Astrocyte of the spinal cord (primary cell): ENCODE data around the gene SMC4.
A peak's percentile ranks its signal among the peaks of the same experiment; 100 is the strongest.

Source experiments
- DNase-seq: peaks from one replicate; pipeline ENCODE4 v3.0.0; 2011; ENCODE audit warnings: low read depth, low spot score
- H3K4me3 ChIP-seq: 2 replicates; pipeline ENCODE4 v1.5.1; 2011; ENCODE audit warnings: low read depth, mild to moderate bottlenecking, low read length, moderate library complexity
- in situ Hi-C: cut with HindIII; loops from 2 replicates; pipeline ENCODE4 v1.10.0; 2017; ENCODE audit warnings: low sequenced_read_pairs
- TF ChIP-seq, protein P1 (sequence below): IDR thresholded peaks from 2 replicates; pipeline ENCODE4 v1.5.1; 2012; ENCODE audit warnings: low read depth, mild to moderate bottlenecking, low read length, inconsistent platforms

Gene SMC4

DNA sequence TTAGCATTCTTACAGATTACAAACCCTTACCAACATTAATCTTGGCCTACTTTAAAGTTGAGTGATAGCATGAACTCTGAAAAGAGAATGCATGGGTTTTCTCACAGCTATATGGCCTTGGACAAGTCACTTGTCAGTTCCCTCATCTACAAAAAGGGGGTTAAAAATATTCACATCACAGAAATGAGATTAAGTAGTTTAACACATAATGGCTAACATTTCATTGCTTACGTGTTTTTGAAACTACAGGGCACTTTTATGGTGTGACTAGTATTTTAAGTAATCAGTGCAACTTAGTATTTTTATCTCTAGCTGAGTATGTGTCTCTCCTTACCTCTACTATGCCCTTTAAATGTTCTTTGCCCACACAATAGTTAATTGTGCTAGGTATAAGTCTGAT, 36.3 kb downstream of the SMC4 start:
- TF ChIP-seq, protein P1, sequence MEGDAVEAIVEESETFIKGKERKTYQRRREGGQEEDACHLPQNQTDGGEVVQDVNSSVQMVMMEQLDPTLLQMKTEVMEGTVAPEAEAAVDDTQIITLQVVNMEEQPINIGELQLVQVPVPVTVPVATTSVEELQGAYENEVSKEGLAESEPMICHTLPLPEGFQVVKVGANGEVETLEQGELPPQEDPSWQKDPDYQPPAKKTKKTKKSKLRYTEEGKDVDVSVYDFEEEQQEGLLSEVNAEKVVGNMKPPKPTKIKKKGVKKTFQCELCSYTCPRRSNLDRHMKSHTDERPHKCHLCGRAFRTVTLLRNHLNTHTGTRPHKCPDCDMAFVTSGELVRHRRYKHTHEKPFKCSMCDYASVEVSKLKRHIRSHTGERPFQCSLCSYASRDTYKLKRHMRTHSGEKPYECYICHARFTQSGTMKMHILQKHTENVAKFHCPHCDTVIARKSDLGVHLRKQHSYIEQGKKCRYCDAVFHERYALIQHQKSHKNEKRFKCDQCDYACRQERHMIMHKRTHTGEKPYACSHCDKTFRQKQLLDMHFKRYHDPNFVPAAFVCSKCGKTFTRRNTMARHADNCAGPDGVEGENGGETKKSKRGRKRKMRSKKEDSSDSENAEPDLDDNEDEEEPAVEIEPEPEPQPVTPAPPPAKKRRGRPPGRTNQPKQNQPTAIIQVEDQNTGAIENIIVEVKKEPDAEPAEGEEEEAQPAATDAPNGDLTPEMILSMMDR, result no peak
- DNase-seq, result no peak
- in situ Hi-C loops, result no loop called here
- H3K4me3 ChIP-seq, result no peak overlapping the region

DNA sequence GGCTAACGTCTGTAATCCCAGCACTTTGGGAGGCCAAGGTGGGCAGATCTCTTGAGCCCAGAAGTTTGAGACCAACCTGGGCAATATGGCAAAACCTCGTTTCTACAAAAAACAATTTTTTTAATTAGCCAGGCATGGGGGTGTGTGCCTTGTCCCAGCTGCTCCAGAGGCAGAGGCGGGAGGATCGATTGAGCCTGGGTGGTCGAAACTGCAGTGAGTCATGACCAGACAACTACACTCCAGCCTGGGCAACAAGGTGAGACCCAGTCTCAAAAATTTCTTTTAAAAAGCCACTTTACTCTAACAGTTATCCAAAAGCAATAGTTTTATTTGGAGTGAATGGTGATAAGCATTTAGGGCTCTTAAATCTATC, 37.6 kb downstream of the SMC4 start:
- TF ChIP-seq, protein P1, result no peak
- no peak for DNase-seq
- in situ Hi-C loops, result no loop called here
- H3K4me3 ChIP-seq, result no peak overlapping the region

DNA sequence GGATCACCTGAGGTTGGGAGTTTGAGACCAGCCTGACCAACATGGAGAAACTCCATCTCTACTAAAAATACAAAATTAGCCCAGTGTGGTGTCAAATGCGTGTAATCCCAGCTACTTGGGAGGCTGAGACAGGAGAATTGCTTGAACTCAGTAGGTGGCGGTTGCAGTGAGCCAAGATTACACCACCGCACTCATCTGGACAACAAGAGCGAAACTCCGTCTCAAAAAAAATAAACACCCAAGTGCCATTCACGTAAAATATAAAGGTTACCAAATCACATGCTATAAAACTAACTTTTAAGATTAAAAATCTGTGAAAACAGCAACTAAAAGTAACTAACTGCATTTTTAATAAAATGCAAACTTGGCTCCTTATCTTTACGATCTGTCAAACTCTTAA, 41.2 kb downstream of the SMC4 start:
- no peak overlapping the region for H3K4me3 ChIP-seq
- DNase-seq, result no peak
- in situ Hi-C loops, result no loop called here
- TF ChIP-seq, protein P1, result no peak

- no peak for DNase-seq
- in situ Hi-C loops, result no loop called here
- TF ChIP-seq, protein P1, result no peak
- H3K4me3 ChIP-seq, result no peak overlapping the region
Observed at GRCh38 chr3:160444411-160444810, 45.0 kb downstream of the SMC4 start.

DNA sequence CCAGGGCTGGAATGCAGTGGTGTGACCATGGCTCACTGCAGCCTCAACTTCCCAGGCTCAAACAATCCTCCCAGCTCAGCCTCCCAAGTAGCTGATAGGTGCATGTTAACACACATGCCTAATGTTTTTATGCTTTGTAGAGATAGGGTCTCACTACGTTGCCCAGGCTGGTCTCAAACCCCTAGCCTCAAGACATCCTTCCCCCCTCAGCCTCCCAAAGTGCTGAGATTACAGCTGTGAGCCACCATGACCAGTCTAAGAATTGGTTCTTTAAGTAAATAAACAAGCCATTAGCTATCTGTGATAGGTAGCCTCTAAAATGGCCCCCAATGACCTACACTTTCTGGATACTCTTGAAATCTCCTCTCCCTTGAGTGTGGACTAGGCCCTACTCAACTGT, 46.4 kb downstream of the SMC4 start:
- TF ChIP-seq, protein P1, result no peak
- no peak overlapping the region for H3K4me3 ChIP-seq
- in situ Hi-C loops, result no loop called here
- DNase-seq, result no peak

- H3K4me3 ChIP-seq, result no peak overlapping the region
- no peak for DNase-seq
- in situ Hi-C loops, result no loop called here
- TF ChIP-seq, protein P1, result no peak
Observed at GRCh38 chr3:160446522-160447056, 47.1 kb downstream of the SMC4 start.

GRCh38 chr3:160447544-160447943, 48.1 kb downstream of the SMC4 start:
- peak; percentile 54 for DNase-seq

More at GRCh38 chr3:160447544-160447943, 48.1 kb downstream of the SMC4 start:
- in situ Hi-C loops, result no loop called here
- peak overlapping the region; percentile 82 for H3K4me3 ChIP-seq
- TF ChIP-seq, protein P1, result no peak
